ENCODE measurements around the gene WFS1. TPM values are rescaled to one million over a fixed set of nuclear protein-coding genes. Genes with fewer than 3 reads are reported as not detected.

WFS1 gene
- total RNA-seq, 4 donors from 2014 or later = 36.6 to 41.8 (median 40.0) TPM

GRCh38 chr4:6271206-6271605 is 1.6 kb downstream of the WFS1 start:
- TF ChIP-seq, protein P1, sequence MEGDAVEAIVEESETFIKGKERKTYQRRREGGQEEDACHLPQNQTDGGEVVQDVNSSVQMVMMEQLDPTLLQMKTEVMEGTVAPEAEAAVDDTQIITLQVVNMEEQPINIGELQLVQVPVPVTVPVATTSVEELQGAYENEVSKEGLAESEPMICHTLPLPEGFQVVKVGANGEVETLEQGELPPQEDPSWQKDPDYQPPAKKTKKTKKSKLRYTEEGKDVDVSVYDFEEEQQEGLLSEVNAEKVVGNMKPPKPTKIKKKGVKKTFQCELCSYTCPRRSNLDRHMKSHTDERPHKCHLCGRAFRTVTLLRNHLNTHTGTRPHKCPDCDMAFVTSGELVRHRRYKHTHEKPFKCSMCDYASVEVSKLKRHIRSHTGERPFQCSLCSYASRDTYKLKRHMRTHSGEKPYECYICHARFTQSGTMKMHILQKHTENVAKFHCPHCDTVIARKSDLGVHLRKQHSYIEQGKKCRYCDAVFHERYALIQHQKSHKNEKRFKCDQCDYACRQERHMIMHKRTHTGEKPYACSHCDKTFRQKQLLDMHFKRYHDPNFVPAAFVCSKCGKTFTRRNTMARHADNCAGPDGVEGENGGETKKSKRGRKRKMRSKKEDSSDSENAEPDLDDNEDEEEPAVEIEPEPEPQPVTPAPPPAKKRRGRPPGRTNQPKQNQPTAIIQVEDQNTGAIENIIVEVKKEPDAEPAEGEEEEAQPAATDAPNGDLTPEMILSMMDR (IDR thresholded peaks at IDR 0.05; ENCODE audit: low read depth) = no peak

DNA sequence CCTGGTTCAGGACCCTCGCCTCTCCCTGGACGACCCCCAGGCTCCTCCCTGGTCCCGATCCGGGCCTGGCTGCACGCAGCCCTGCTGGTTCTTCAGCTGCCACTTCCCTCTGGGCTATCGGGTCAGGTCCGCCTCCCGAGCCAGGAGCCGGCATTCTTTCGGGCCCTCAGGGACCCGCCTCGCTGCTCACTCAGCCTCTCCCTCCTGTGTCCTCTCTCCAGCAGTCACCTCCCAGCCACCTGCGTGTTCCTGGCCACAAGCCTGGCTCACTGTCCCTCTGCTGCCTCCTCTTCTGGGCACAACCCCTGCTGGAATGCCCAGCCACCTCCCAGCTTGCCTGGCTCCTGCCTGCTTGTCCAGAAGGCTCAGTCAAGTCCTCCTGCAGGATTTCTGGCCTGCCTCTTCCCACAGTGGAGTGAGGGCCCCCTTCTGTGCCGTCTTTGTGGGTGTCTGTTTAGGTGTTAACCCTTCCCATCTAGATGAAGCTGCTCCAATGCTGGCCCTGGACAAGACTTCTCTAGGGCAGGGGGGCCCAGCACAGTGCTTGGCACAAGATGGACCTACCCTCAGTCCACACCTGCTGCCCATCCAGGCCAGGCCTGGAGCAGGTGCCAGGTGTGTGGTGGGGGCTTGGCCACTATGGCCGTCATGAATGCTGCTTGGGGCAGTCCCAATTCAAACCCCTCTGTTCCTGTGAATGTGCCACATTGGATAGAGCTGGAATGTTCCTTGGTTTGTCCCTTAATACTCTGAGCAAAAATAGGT is 2.2 kb downstream of the WFS1 start:
- TF ChIP-seq, protein P1 (IDR thresholded peaks at IDR 0.05; ENCODE audit: low read depth) = no peak

DNA sequence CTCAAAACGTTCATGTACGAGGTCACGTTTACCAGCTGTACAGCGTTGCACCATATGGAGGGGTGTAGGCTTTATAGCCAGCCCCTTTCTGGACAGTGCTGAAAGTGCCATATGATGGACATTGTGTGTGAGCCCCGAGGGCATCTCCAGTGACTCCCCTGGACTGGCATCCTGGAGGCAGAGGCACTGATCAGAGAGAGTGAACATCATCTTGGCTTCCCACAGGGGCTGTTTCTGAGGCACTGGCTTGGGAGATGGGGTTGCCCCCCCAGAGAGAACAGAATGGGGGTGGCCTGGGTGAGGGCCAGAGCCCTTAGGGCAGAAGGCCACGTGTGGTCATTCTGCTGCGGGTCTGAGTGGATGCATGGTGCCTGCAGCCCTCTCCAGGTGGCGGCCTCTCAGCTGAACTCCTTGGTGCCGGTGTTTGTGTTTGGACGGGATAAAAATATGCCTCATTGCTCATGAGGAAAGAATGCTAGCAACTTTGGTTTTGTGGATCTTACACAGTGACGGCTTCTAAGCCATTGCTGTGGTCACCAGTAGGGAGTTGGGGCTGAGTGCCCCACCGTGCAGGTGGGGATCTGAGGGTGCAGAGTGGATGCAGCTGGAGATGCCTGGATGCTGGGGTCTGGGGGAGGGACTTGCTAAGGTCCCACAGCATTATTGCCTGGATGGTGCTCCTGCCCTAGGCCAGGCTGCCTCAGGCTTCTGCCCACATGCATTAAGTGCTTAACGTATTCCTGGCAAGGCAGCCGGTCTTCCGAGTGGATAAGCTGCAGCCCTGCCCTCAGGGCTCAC is 3.4 kb downstream of the WFS1 start:
- TF ChIP-seq, protein P1 (IDR thresholded peaks at IDR 0.05; ENCODE audit: low read depth) = no peak

DNA sequence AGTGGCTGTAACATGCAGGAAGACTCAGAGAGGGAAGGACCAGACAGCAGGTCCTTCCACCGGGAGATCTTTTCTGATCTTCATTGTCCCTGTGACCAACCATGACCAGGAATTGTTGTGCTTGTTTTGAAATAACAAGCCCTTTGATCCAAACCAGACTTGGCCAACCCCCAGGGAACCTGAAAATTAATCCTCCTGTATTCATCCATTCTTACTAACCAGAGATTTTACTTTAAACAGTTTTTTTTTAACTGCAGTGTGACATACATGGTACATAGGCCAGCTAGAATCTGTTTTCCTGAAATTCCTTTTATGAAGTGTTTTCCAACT is 4.0 kb downstream of the WFS1 start:
- TF ChIP-seq, protein P1 (IDR thresholded peaks at IDR 0.05; ENCODE audit: low read depth) = no peak

DNA sequence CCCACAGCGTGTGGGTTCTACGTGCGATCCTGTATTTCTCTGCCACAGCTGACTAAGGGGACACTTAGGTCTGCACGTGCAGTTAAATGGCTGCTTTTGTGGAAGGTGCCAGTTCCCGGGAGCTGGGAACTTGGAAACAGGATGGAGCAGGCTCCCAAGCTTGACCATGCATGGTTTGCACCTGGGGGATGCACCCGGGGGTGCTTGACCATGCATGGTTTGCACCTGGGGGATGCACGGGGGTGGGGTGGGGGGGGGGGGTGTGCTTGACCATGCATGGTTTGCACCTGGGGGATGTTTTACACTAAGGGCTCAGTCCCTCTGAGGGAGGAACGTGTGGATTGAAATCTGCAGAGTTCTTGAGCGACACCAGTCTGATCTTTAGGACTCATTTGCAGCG is 5.7 kb downstream of the WFS1 start:
- TF ChIP-seq, protein P1 (IDR thresholded peaks at IDR 0.05; ENCODE audit: low read depth) = no peak

DNA sequence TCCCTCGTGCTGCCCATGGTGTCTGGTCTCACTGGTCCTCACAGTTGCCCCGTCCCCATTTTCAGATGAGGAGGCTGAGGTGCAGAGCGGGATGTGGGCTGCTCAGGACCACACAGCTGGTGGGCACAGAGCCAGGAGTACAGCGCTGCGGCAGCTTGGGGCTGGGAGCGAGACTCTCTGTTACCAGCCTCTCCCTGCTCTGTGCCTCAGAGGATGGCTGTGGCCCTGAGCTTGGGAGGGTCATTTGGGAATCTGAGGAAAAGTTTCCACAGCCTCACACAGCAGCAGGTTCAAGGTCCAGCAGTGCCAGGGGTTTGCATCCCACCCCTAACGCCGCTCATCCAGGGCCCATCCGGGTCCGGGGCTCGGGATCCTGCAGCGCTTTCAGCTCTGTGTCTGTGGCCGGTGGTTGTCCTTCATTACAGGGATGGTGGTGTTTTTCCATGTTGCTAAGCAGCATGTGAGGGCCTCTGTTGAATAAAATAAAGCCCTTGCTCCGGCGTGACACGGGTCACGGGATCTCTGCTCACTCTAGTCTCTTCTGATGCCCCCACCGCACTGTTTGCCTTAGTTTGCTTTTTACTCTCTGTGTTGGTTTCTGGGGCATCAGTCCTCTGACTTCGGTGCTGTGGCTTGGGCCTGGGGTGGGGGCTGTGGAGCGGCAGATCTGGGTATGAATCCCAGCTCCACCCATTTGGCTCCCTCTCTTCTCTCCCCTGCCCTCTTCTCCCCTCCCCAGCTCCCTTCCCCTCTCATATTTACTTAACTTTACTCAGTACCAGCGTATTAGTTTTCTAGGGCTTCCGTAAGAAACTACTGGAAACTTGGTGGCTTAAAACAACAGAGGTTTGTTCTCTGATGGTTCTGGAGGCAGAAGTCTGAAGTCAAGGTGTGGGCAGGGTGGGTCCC is 6.5 kb downstream of the WFS1 start:
- TF ChIP-seq, protein P1 (IDR thresholded peaks at IDR 0.05; ENCODE audit: low read depth) = no peak
